NCI-H146 treated with DMSO at 0.1 percent for 48 hours (cell line): ENCODE data around the gene NTMT1.

Experiments
- DNase-seq: peaks from one replicate; lab custom pipeline; 2025; ENCODE audit not compliant: unreplicated experiment; lab: John Stamatoyannopoulos, UW

The NTMT1 gene

GRCh38 chr9:129673602-129674001 lies 47.6 kb downstream of the NTMT1 start:
- no peak for DNase-seq

GRCh38 chr9:129674229-129674628 lies 48.3 kb downstream of the NTMT1 start:
- DNase-seq = no peak

- DNase-seq = no peak
These were observed 49.7 kb downstream of the NTMT1 start for GRCh38 chr9:129675620-129676019.

- no peak for DNase-seq
These were observed 50.3 kb downstream of the NTMT1 start for GRCh38 chr9:129676287-129676686.

- no peak for DNase-seq
These were observed 51.0 kb downstream of the NTMT1 start for GRCh38 chr9:129676975-129677374.

- DNase-seq = no peak
These were observed 51.5 kb downstream of the NTMT1 start for GRCh38 chr9:129677456-129677855.

GRCh38 chr9:129678844-129679243 lies 52.9 kb downstream of the NTMT1 start:
- no peak for DNase-seq

GRCh38 chr9:129679537-129679936 lies 53.6 kb downstream of the NTMT1 start:
- DNase-seq = no peak

- no peak for DNase-seq
These were observed 56.0 kb downstream of the NTMT1 start for GRCh38 chr9:129681924-129682323.

- no peak for DNase-seq
These were observed 56.4 kb downstream of the NTMT1 start for GRCh38 chr9:129682381-129682780.

GRCh38 chr9:129685220-129685932 lies 59.4 kb downstream of the NTMT1 start:
- no peak for DNase-seq
